HCT116 (cell line): ENCODE measurements around the gene FBXO15. TPM values are rescaled to one million over a fixed set of nuclear protein-coding genes. Genes with fewer than 3 reads are reported as not detected.

Experiments used
- ATAC-seq: fragments of 200-7000 bp; cut with Tn5 transposase; 2 replicates; pipeline ENCODE4 v1.9.1; 2020; ENCODE audit warnings: mild to moderate bottlenecking, moderate library complexity
- BruUV-seq: library from RNA; stranded (reverse); fragments of 400-500 nt; replicated peaks from 2 replicates; lab custom pipeline; 2021; lab: Mats Ljungman, UMichigan
- CTCF ChIA-PET: fragments of 300-600 bp; sonication (Branson Sonifier 250); formaldehyde crosslinking; loops from one replicate; lab custom pipeline; 2021; ENCODE audit warnings: antibody characterized with exemption; lab: Charles Lee
- POLR2A ChIA-PET: fragments of 300-600, 350-600 bp; sonication (Branson Sonifier 250); formaldehyde crosslinking; loops from one replicate; lab custom pipeline; 2021; ENCODE audit warnings: antibody characterized with exemption; lab: Charles Lee
- RAD21 ChIA-PET, 2 experiments: fragments of 300-600 bp; sonication (Branson Sonifier 250); formaldehyde crosslinking; loops; one replicate each; lab custom pipeline; 2023; ENCODE audit warnings: low total read pairs in 2 of 2; ENCODE audit not compliant: uncharacterized antibody in 2 of 2, unreplicated experiment in 2 of 2, low non-redundant PET in 1 of 2; lab: Charles Lee
- DNase-seq: peaks from one replicate; pipeline ENCODE4 v3.0.0-alpha.2; 2010; ENCODE audit warnings: low read depth, low spot score
- H2AFZ ChIP-seq: fragments of 200-600 bp; shearing (Covaris generic), sonication (generic); 2 replicates; pipeline ENCODE4 v1.6.1; 2017; ENCODE audit warnings: low read depth, mixed run types, mixed read lengths, antibody characterized with exemption, low read length; ENCODE audit not compliant: poor library complexity, severe bottlenecking
- H3K27ac ChIP-seq: 2 replicates; pipeline ENCODE4 v1.5.1; 2012; ENCODE audit warnings: low read depth, low read length
- H3K27me3 ChIP-seq: fragments of 200-600 bp; sonication (generic); 2 replicates; pipeline ENCODE4 v1.6.1; 2016; ENCODE audit warnings: mixed run types, low read length, mixed read lengths; ENCODE audit not compliant: insufficient read depth
- H3K36me3 ChIP-seq, 2 experiments: fragments of 200-500 bp in 1 of 2; fragments of 200-600 bp in 1 of 2; sonication (Bioruptor generic) in 1 of 2; sonication (generic) in 1 of 2; 2 replicates each; pipeline versions ENCODE4 v1.5.1 to v1.6.1; 2014 to 2016; ENCODE audit warnings: low read length in 2 of 2, inconsistent platforms in 1 of 2, mixed read lengths in 1 of 2, mixed run types in 1 of 2; ENCODE audit not compliant: insufficient read depth in 2 of 2, control insufficient read depth in 1 of 2
- H3K4me1 ChIP-seq, 2 experiments: fragments of 200-600 bp in 1 of 2; sonication (generic) in 1 of 2; 2 replicates each; pipeline versions ENCODE4 v1.5.1 to v1.6.1; 2012 to 2017; ENCODE audit warnings: low read length in 2 of 2, inconsistent platforms in 1 of 2, mild to moderate bottlenecking in 1 of 2, mixed read lengths in 1 of 2, mixed run types in 1 of 2, moderate library complexity in 1 of 2; ENCODE audit not compliant: insufficient read depth in 2 of 2, control insufficient read depth in 1 of 2
- H3K4me2 ChIP-seq: fragments of 200-600 bp; sonication (generic); 2 replicates; pipeline ENCODE4 v1.6.1; 2017; ENCODE audit warnings: mixed run types, low read length, mixed read lengths
- H3K4me3 ChIP-seq, 2 experiments: fragments of 200-600 bp in 1 of 2; sonication (generic) in 1 of 2; replicated peaks in 1 of 2; 2 replicates each; pipeline ENCODE4 v1.5.1; 2011 to 2016; ENCODE audit warnings: low read length in 2 of 2, control low read depth in 1 of 2, low read depth in 1 of 2, mild to moderate bottlenecking in 1 of 2, mixed read lengths in 1 of 2, mixed run types in 1 of 2
- H3K79me2 ChIP-seq: fragments of 200-600 bp; sonication (generic); 2 replicates; pipeline ENCODE4 v1.6.1; 2017; ENCODE audit warnings: mild to moderate bottlenecking, mixed run types, low read length, moderate library complexity, mixed read lengths; ENCODE audit not compliant: insufficient read depth
- H3K9ac ChIP-seq: fragments of 200-600 bp; sonication (generic); 2 replicates; pipeline ENCODE4 v1.6.1; 2016; ENCODE audit warnings: low read length, mixed read lengths
- H3K9me2 ChIP-seq: fragments of 200-600 bp; sonication (generic), shearing (Covaris generic); 2 replicates; pipeline ENCODE4 v1.6.1; 2017; ENCODE audit warnings: mixed run types, mild to moderate bottlenecking, moderate library complexity; ENCODE audit not compliant: insufficient read depth
- H3K9me3 ChIP-seq, 2 experiments: fragments of 200-500 bp in 1 of 2; fragments of 200-600 bp in 1 of 2; sonication (Bioruptor generic) in 1 of 2; sonication (generic) in 1 of 2; 2 replicates each; pipeline ENCODE4 v1.6.1; 2014 to 2017; ENCODE audit warnings: low read length in 2 of 2, mixed read lengths in 2 of 2, inconsistent platforms in 1 of 2, low read depth in 1 of 2, mild to moderate bottlenecking in 1 of 2, mixed run types in 1 of 2, moderate library complexity in 1 of 2; ENCODE audit not compliant: control insufficient read depth in 1 of 2, insufficient read depth in 1 of 2
- H4K20me1 ChIP-seq: fragments of 200-600 bp; sonication (generic), shearing (Covaris generic); 2 replicates; pipeline ENCODE4 v1.6.1; 2017; ENCODE audit warnings: mixed run types, mild to moderate bottlenecking, moderate library complexity; ENCODE audit not compliant: insufficient read depth
- CTCF ChIP-seq, 3 experiments: fragments of 200-600 bp in 1 of 3; sonication (generic) in 1 of 3; IDR thresholded peaks in 2 of 3; conservative IDR thresholded peaks in 1 of 3; 2 replicates each; pipeline ENCODE4 v1.5.1; 2012 to 2017; ENCODE audit warnings: low read depth in 2 of 3, low read length in 2 of 3, antibody characterized with exemption in 1 of 3, borderline replicate concordance in 1 of 3, control low read depth in 1 of 3, mild to moderate bottlenecking in 1 of 3, mixed read lengths in 1 of 3, mixed run types in 1 of 3, moderate library complexity in 1 of 3; ENCODE audit not compliant: insufficient read depth in 1 of 3
- ELF1 ChIP-seq: IDR thresholded peaks from 2 replicates; pipeline ENCODE4 v1.6.1; 2012; ENCODE audit warnings: low read depth, borderline replicate concordance
- FOSL1 ChIP-seq: IDR thresholded peaks from 2 replicates; pipeline ENCODE4 v1.6.1; 2012; ENCODE audit warnings: low read depth
- POLR2AphosphoS5 ChIP-seq: IDR thresholded peaks from 2 replicates; pipeline ENCODE4 v1.6.1; 2011; ENCODE audit warnings: mild to moderate bottlenecking, low read depth, low read length, moderate library complexity
- SRF ChIP-seq: IDR thresholded peaks from 2 replicates; pipeline ENCODE4 v1.6.1; 2012; ENCODE audit warnings: low read depth
- ZBTB33 ChIP-seq: IDR thresholded peaks from 2 replicates; pipeline ENCODE4 v1.6.1; 2011; ENCODE audit warnings: mild to moderate bottlenecking, low read length, moderate library complexity; ENCODE audit not compliant: insufficient replicate concordance; ENCODE audit errors: extremely low read depth
- ZNF274 ChIP-seq: fragments of 200-500 bp; sonication (Bioruptor generic); IDR thresholded peaks from 2 replicates; pipeline ENCODE4 v1.6.1; 2014; ENCODE audit warnings: mild to moderate bottlenecking, low read depth, low read length, inconsistent platforms
- intact Hi-C: fragments of 100-400 bp; cut with micrococcal nuclease; formaldehyde crosslinking; loops from 2 replicates; pipeline ENCODE4 v1.10.0; 2022
- total RNA-seq: library from RNA; stranded (reverse); gene quantifications from one replicate; pipeline ENCODE4 v1.2.1, GENCODE V29; 2021; ENCODE audit not compliant: unreplicated experiment

The FBXO15 gene
- total RNA-seq, 1 experiment from 2014 or later = 1.1 TPM

GRCh38 chr18:74029161-74029560 is 118.5 kb downstream of the FBXO15 start:
- BruUV-seq = no TSS peak
- H3K79me2 ChIP-seq = no peaks in the 10 kb centered on the region
- no peaks in the 10 kb centered on the region for H3K36me3 ChIP-seq
- intact Hi-C loops = no loop called here
- ATAC-seq = no peak
- no peak overlapping the region for H3K9ac ChIP-seq
- H4K20me1 ChIP-seq = no peaks in the 10 kb centered on the region
- no peak overlapping the region for H3K4me3 ChIP-seq
- H3K9me3 ChIP-seq = no peaks in the 10 kb centered on the region
- ChIA-PET POLR2A (no interaction called here), CTCF (no interaction called here)
- H2AFZ ChIP-seq = no peak overlapping the region
- H3K27ac ChIP-seq = no peak overlapping the region
- 0 out of 2 replicates have a peak, but pooled peaks cover 3% of the 10 kb centered on the region for H3K27me3 ChIP-seq
- no peak for TF ChIP-seq ELF1
- TF ChIP-seq SRF = no peak
- TF ChIP-seq CTCF (IDR thresholded peaks at IDR 0.05 in 2 of 3, conservative IDR thresholded peaks at IDR 0.05 in 1 of 3; ENCODE audit: borderline replicate concordance in 1 of 3, insufficient read depth in 1 of 3, low read depth in 2 of 3, low read length in 2 of 3) = no peak
- TF ChIP-seq ZNF274 = no peak
- TF ChIP-seq ZBTB33 = no peak
- no peak for TF ChIP-seq FOSL1
- no peak for TF ChIP-seq POLR2AphosphoS5
- TF ChIP-seq, all 23 proteins: peak for 0
- Histone ChIP-seq H3K9me2 (no peaks in the 10 kb centered on the region), H3K4me1 (no peaks in the 10 kb centered on the region), H3K4me2 (no peak overlapping the region)
- DNase-seq = no peak
- RAD21 ChIA-PET = no interaction called here

Other genes with a start within 250 kb of the FBXO15 start
- 33.3 TPM for gene TIMM21, start 689 bp upstream of the FBXO15 start, total RNA-seq
- 37.7 TPM for gene CYB5A, start 144.1 kb upstream of the FBXO15 start, total RNA-seq
- not detected for gene C18orf63, start 168.0 kb upstream of the FBXO15 start, total RNA-seq